Measurements from ENCODE around the gene SPAG6. TPM values are rescaled to one million over a fixed set of nuclear protein-coding genes. Genes with fewer than 3 reads are reported as not detected.
"Not testable (repeated sequence)": the region's sequence is repeated elsewhere in the genome, so short reads cannot be mapped to it uniquely, and the experiment has no call there.

The SPAG6 gene
- total RNA-seq, 1 experiment from 2014 or later, result not detected

DNA sequence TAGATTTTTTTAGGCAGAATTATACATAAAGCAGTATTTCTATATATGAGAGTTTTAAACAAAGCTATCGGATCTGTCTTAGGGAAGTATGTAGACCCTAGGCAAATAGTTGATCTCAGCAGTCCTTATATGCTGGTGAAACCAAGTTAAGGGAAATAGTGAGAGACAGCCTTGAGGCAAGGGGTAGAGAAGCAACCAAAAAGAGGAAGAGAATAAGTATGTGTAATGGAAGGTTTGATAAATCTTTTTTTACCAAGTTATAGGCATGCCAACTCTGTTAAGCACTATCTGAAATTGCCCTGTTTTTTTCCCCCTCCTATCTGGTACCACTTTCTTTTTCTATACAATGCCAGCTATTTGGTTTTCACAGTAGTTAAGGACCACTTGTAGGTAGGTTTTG lies 19.9 kb downstream of the SPAG6 start:
- DNase-seq (ENCODE audit: low read depth), result no peak
- in situ Hi-C loops (cut with HindIII; ENCODE audit: low pct_unique_long_range_greater_than_20kb, low sequenced_read_pairs), result no loop called here

DNA sequence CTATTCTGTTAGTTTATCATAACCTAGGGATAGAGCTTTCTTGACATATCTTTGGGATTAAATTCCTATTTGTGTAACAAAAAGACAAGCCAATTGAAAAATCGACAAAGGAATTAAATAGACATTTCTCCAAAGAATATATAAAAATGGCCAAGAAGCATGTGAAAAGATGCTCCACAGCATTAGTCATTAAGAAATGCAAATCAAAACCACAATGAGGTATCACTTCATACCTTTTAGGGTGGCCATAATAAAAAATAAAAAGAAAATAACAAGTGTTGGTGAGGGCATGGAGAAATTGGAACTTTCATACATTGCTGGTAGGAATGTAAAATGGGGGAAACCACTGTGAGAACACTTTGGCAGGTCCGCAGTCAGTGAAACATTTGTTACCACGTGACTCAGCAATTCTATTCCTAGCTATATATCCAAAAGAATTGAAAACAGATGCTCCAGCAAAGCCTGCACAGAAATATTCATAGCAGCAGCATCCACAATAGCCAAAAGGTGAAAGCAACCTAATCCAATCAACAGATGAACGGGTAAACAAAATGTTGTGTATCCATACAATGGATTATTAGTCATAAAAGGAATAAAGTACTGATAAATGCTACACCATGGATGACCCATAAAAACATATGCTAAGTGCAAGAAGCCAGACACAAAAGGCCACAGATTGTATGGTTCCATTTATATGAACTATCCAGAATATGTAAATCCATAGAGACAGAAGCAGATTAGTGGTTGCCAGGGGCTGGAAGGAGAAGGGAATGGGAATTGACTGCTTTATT lies 20.5 kb downstream of the SPAG6 start:
- DNase-seq (ENCODE audit: low read depth), result no peak
- in situ Hi-C loops (cut with HindIII; ENCODE audit: low pct_unique_long_range_greater_than_20kb, low sequenced_read_pairs), result no loop called here

DNA sequence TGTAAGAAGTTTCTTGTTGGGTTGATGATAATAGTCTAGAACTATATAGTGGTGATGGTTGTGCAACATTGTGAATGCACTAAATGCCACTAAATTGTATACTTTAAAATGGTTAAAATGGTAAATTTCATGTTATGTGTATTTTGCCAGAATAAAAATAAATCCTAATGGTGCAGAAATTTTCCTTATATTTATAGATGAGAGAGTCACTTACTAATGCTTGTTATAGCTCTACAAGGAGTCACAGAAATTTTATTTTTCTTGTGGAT lies 21.1 kb downstream of the SPAG6 start:
- in situ Hi-C loops (cut with HindIII; ENCODE audit: low pct_unique_long_range_greater_than_20kb, low sequenced_read_pairs), result no loop called here

GRCh38 chr10:22366771-22367170 lies 21.5 kb downstream of the SPAG6 start:
- DNase-seq (ENCODE audit: low read depth), result no peak
- in situ Hi-C loops (cut with HindIII; ENCODE audit: low pct_unique_long_range_greater_than_20kb, low sequenced_read_pairs), result no loop called here

More for the DNA sequence above, 21.1 kb downstream of the SPAG6 start:
- DNase-seq (ENCODE audit: low read depth), result no peak

- DNase-seq (ENCODE audit: low read depth), result no peak
- in situ Hi-C loops (cut with HindIII; ENCODE audit: low pct_unique_long_range_greater_than_20kb, low sequenced_read_pairs), result no loop called here
Measured at GRCh38 chr10:22367471-22367870, 22.2 kb downstream of the SPAG6 start.

- in situ Hi-C loops (cut with HindIII; ENCODE audit: low pct_unique_long_range_greater_than_20kb, low sequenced_read_pairs), result no loop called here
- no peak for DNase-seq (ENCODE audit: low read depth)
Measured at GRCh38 chr10:22368402-22368801, 23.1 kb downstream of the SPAG6 start.

DNA sequence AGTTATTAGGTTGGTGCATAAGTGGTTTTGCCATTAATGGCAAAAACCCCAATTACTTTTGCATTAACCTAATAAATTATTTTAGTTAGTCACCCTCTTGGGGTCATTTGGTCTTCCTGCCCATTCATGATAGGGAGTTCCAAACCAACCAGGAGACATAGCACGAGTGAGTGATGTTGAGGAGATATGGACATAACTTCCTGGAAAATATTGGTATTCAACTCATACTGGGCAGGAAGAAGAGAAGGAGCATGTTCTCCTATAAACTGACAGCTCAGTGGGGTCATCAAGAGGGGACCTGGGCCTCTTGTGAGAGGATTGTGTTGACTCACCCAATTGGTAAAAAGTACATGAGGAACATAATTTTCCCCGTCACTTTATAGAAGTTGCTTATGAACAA lies 23.7 kb downstream of the SPAG6 start:
- in situ Hi-C loops (cut with HindIII; ENCODE audit: low pct_unique_long_range_greater_than_20kb, low sequenced_read_pairs), result no loop called here
- DNase-seq (ENCODE audit: low read depth), result no peak

DNA sequence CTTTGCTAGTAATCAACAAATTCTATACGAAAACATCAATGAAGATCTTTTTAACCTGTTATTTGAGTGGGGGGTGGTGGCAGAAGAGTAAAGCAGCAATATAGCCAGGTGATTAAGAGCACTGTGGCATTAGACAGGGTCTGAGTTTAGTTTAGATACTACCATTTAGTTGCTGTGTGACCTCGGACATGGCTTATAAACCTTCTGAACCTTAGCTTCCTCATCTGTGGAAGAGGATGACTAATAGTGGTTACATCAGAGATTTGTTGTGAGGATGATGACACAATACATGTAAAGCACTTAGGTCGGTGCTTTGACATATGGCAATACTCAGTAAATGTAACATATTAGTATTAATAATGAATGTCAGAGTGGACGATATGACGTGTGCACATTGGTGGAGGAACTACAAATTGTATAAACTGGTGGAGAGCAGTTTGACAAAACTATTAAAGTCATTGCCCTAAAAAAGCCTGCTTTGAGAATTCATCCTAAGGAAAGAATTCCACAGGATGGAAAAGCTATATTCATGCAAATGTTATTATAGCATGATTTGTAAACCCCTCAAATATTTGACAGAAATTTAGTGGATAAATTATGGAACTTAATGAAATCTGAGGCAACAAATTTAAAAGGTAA lies 24.3 kb downstream of the SPAG6 start:
- in situ Hi-C loops (cut with HindIII; ENCODE audit: low pct_unique_long_range_greater_than_20kb, low sequenced_read_pairs), result no loop called here
- DNase-seq (ENCODE audit: low read depth), result no peak

DNA sequence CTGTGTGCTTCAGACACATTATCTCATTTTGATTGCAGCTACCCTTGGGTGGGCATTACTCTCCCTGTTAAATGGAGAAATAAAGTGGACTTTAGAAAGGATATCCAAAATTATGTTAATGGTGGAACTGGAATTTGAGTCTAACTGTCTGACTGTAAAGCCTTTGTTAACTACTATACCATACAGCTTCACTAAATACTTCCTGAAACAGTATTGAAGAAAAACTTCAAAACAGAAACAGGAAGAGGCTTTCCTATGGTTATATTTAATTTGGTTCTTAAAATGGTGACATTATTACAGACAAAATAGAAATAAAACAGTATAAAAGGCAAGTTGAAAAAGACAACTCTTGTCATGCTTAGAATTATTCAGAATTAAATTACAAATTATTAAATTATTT lies 25.0 kb downstream of the SPAG6 start:
- in situ Hi-C loops (cut with HindIII; ENCODE audit: low pct_unique_long_range_greater_than_20kb, low sequenced_read_pairs), result no loop called here
- no peak for DNase-seq (ENCODE audit: low read depth)

DNA sequence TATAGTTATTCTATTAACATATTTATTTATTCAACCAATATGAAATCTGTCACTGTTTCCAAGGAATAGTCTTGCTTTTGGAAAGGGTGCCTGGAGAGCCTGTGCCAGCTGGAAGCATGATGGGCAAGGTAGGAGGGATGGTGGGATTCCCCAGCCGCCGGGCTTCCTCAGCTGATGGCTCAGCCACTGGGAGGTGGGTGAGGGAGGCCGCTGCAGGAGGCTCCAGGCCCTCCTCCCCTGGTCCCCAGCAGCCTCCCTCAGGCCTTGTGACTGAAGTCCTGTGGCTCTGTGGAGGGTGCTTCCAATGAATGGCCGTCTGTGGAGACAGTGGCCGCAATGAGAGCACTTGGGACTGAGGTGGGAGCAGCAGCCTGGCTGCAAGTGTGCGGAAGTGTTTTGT lies 27.0 kb downstream of the SPAG6 start:
- no peak for DNase-seq (ENCODE audit: low read depth)
- in situ Hi-C loops (cut with HindIII; ENCODE audit: low pct_unique_long_range_greater_than_20kb, low sequenced_read_pairs), result no loop called here

GRCh38 chr10:22372917-22373316 lies 27.6 kb downstream of the SPAG6 start:
- no peak for DNase-seq (ENCODE audit: low read depth)
- in situ Hi-C loops (cut with HindIII; ENCODE audit: low pct_unique_long_range_greater_than_20kb, low sequenced_read_pairs), result no loop called here

DNA sequence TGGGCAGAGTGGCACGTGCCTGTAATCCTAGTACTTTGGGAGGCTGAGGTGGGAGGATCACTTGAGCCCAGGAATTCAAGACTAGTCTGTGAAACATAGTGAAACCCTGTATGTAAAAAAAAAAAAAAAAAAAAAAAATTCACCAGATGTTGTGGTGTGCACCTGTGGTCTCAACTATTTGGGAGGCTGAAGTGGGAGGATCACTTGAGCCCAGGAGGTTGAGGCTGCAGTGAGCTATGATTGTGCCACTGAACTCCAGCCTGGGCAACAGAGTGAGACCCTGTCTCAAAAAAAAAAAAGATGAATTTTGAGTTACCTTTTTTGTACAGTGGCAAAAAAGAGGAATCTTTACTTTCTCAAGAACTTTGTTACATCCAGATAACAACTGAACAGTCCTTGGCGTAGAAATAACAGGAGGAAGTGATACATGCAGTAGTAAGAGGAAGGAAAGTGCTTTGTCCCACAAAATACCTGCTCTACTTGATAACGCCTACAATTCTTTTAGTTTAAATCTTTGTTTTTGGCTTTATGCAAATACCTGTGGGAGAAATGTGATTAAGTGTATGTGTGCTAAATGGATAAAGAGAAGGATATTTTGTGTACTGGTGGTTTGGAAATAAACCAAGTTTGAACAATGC lies 29.3 kb downstream of the SPAG6 start:
- in situ Hi-C loops (cut with HindIII; ENCODE audit: low pct_unique_long_range_greater_than_20kb, low sequenced_read_pairs), result no loop called here
- DNase-seq (ENCODE audit: low read depth), result no peak

- DNase-seq (ENCODE audit: low read depth), result no peak
- in situ Hi-C loops (cut with HindIII; ENCODE audit: low pct_unique_long_range_greater_than_20kb, low sequenced_read_pairs), result no loop called here
Measured at GRCh38 chr10:22379059-22379458, 33.8 kb downstream of the SPAG6 start.

GRCh38 chr10:22381262-22381661 lies 36.0 kb downstream of the SPAG6 start:
- no peak for DNase-seq (ENCODE audit: low read depth)
- in situ Hi-C loops (cut with HindIII; ENCODE audit: low pct_unique_long_range_greater_than_20kb, low sequenced_read_pairs), result no loop called here

GRCh38 chr10:22386503-22386902 lies 41.2 kb downstream of the SPAG6 start:
- in situ Hi-C loops (cut with HindIII; ENCODE audit: low pct_unique_long_range_greater_than_20kb, low sequenced_read_pairs), result no loop called here
- DNase-seq (ENCODE audit: low read depth), result no peak

- DNase-seq (ENCODE audit: low read depth), result no peak
- in situ Hi-C loops (cut with HindIII; ENCODE audit: low pct_unique_long_range_greater_than_20kb, low sequenced_read_pairs), result no loop called here
Measured at GRCh38 chr10:22389856-22390589, 44.7 kb downstream of the SPAG6 start.

- in situ Hi-C loops (cut with HindIII; ENCODE audit: low pct_unique_long_range_greater_than_20kb, low sequenced_read_pairs), result no loop called here
- DNase-seq (ENCODE audit: low read depth), result no peak
Measured at GRCh38 chr10:22391600-22391999, 46.3 kb downstream of the SPAG6 start.

DNA sequence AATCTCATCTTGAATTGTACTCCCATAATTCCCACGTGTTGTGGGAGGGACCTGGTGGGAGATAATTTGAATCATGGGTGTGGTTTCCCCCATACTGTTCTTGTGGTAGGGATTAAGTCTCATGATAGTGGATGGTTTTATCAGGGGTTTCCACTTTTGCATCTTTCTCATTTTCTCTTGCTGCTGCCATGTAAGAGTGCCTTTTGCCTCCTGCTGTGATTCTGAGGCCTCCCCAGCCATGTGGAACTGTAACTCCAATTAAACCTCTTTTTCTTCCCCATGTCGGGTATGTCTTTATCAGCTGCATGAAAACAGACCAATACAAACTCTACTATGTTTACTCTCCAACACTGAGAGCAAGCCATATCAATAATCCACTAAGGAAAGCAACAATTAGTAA lies 50.9 kb downstream of the SPAG6 start:
- DNase-seq (ENCODE audit: low read depth); in situ Hi-C loops (cut with HindIII; ENCODE audit: low pct_unique_long_range_greater_than_20kb, low sequenced_read_pairs): not testable (repeated sequence)

- DNase-seq (ENCODE audit: low read depth); in situ Hi-C loops (cut with HindIII; ENCODE audit: low pct_unique_long_range_greater_than_20kb, low sequenced_read_pairs): not testable (repeated sequence)
Measured at GRCh38 chr10:22406916-22407315, 61.6 kb downstream of the SPAG6 start.
